Measurements from ENCODE around the gene MRPL24.
A peak's percentile ranks its signal among the peaks of the same experiment; 100 is the strongest.
"Not testable (repeated sequence)": the region's sequence is repeated elsewhere in the genome, so short reads cannot be mapped to it uniquely, and the experiment has no call there.

The MRPL24 gene

DNA sequence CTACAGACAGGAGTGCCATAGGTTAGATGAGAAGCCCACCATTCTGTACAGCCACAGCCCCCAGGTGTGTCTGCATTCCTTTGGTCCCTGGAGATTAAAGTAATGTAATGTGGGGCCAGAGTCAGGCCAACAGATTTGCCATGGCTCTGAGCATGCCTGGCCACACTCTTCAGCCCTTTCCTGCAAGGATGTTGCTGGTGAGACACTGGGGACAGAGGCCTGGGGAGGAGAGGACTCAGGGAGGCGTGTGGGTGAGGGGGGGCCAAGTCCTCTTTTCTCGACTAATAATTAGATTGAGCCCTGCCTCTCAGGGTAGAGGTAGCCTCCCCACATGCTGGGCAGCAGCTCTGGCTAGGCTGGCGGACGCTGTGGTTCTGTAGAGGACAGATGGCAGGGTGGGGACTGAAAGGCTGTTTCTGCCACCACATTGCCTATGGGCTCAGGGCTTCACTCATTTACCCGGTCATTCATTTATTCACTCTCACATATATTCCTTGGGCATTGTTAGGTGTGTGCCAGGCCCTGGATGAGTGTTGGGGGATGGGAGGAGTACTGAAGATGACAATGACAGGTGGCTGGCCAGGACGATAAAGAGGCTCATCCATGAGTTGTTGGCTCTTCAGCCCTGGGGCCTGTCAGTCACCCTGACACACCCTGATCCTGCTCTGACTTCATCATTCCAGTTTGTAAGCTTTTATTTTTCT lies 19.4 kb upstream of the MRPL24 start:
- no peak for DNase-seq

- not testable (repeated sequence) for DNase-seq
Observed at GRCh38 chr1:156757572-156758253, 16.8 kb upstream of the MRPL24 start.

DNA sequence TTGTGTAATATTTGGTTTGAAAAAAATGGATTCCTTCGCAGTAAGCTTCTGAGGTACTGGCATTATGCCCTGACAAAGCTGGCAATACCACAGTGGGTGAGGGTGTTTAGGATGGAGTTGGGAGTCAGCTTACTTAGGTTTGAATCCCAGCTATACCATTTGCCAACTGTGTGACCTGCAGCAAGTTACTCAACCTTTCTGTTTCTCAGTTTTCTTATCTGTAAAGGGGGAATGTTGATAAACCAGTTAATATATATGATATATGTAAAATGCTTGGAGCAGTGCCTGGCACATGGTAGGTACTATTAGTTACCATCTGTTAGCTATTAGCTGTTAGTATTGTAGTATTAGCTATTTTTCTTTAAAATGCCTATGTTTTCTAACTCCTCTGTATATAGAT lies 15.5 kb upstream of the MRPL24 start:
- no peak for DNase-seq

DNA sequence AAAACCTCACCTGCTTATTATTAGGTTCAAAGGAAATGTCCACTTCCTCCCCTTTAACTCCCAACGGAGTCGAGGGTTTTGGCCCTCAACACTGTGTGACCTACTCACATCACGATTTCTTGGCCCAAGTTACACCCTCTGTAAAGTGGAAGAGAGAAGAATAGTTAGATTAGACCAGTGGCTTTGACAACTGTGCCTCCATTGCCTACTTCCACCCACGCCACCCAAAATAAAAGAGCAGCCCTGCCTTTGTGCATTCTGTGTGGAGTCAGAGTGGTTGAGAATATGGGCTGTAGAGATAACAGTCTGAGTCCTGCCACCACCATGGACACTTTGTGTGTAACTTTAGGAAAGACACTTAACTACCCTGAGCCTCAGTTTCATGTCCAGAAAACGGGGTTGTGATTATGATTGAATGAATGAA lies 14.7 kb upstream of the MRPL24 start:
- no peak for DNase-seq

GRCh38 chr1:156754219-156754618 lies 13.3 kb upstream of the MRPL24 start:
- DNase-seq: no peak

DNA sequence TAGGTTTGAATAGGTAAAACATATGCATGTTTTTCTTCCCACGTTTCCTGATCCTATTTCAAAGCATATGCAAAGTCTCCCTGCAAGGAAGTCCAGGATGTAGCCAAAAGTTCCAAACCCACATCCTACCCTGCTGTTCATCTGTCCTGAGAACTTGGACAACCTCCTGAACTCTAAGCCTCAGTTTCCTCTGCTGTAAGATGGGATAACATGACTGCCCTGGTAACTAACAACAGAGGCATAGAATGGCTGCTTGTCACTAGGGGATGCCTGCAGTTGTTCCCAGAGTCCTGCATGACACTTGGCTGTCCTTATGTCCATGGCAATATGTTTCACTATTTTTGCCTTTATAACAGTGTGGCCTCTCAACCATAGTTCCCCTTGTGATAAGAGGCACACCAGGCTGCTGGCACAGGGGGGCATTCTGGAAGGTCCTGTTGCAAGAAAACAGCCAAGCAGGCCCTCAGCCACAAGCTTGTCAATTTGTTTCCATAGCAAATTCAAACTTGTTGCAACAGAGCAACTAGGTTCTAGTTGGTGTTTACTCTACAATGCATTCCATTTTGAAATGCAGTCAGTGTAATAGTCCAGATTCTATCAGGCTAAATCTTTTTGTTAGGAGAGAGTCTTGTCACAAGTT lies 12.1 kb upstream of the MRPL24 start:
- DNase-seq: no peak

- peak; percentile 97 for DNase-seq
Observed at GRCh38 chr1:156751757-156752481, 11.0 kb upstream of the MRPL24 start.

DNA sequence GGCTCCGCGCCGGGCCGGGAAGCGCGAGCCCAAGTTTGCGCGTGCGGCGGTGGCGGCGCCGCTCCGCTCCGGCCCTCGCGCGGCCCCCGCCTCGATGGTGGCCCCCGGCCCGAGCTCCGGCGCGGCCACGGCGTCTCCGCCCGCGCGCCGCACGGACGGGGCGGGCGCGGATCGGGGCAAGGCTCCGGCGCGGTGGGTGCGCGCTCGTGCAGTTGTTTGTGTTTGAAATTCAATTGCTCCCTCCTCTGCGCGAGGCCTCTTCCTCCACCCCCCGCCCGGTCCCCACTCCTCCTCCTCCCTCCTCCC lies 10.5 kb upstream of the MRPL24 start, which contains the start of gene HDGF:
Gene HDGF (minus strand): TSS at position 225 of the 306 bp plus-strand sequence. CDS start 246 bp downstream, outside the sequence.
- DNase-seq: no peak

DNA sequence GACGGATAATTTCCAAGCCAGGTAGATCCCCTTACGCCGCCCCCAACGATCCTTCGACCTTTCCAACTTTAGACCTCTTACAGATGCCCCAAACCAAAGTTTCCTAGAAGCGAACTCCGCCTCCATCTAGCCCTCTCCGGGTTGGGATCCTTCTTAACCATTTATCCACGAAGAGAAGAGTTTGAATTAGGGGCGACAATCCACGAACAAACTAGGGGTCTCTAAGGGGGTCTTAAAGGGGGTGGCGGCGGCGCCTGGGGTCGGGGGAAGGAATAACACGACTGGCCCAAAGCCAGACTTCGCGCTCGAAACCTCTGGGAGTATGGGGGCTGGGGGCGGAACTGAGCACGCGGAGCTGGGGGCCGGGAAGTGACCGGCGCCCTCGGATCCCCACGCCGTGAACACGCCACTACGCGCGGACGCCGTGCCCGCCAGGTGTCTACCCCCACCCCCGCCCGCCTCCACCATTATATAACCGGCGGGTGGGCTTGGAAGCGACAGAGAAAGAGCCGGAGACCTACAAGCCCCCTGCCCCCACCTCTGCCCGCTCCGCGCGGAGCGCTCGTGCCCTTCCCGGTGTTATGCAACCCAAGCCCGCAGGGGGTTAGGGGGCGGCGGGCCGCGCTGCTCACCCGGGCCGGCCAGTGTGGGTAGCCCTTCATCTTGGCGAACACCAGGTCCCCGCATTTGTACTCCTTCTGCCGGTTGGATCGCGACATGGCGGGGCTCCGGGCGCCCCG lies 10.0 kb upstream of the MRPL24 start:
- DNase-seq: peak; percentile 50

DNA sequence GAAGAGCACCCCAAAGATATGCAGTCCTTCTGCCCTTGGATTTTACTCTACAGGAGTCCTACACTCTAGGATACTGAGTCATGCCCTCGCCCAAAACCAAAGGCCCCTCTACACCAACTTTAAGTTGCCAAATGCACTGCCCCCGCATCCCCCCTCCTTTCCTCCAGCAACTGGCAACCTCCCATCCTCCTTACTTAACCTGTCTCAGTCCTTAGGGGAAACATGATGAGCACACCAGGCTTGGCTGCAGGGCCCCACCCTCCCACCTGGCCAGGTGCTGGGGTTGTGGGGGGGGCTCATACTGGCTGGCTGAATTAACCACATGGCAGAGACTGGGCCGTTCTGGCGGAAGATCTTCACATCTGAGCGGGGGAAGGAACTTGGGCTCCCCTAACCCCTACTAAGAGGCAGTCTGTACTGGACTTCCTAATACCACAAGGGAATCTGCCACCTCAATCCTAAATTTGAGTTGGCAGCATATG lies 9.3 kb upstream of the MRPL24 start:
- DNase-seq: peak; percentile 6

DNA sequence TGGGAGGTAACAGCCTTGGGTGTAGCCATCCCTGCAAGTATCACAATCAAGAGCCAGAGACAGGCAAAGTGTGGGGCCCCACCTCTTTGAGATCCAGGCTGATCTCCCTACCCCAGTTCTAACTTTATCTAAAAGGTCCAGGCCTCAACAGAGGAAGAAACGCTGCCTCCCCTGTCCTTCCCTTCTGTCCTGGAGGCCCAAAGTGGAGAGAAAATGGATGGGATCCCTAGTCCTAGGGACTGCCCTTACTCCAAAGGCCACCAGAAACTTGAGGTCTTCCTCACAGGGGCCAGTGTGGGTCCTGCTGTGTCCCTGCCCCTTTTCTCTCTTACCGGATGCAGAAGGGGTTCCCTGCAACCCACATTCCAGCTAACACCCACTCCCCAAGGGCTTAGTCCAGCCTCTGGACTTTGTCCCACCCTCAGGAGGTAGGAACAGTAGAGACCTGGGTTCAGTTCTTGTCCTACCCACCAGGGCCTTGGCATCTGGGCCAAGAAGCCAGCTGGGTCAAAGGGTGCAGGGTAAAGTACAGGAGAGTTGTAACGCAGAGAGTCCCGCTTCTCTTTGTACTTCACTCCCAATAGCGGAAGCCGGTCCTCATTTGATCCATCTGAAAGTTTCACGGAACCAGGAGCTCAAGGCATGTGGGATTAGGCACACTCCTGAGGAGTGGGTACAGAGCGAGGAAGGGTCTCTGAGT lies 8.7 kb upstream of the MRPL24 start:
- DNase-seq: no peak

- DNase-seq: peak; percentile 89
Observed at GRCh38 chr1:156748670-156749418, 8.0 kb upstream of the MRPL24 start.

- DNase-seq: no peak
Observed at GRCh38 chr1:156747742-156748669, 7.1 kb upstream of the MRPL24 start.

- DNase-seq: peak; percentile 68
Observed at GRCh38 chr1:156746728-156747631, 6.1 kb upstream of the MRPL24 start.

DNA sequence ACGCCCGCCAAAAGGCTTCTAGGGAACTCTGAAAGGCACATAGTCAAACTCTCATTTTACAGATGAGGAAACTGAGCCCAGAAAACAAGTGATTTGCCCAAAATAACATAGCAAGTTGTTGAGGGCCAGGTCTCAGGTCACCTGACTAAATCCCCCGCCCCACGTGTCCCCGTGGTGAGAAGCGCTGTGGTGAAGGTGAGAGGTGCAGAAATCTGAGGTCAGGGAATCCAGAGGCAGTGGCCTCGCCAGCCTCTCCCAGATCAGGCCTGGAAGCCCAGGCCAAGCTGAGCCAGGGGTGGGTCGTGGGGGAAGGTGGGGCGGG lies 5.5 kb upstream of the MRPL24 start:
- DNase-seq: no peak

DNA sequence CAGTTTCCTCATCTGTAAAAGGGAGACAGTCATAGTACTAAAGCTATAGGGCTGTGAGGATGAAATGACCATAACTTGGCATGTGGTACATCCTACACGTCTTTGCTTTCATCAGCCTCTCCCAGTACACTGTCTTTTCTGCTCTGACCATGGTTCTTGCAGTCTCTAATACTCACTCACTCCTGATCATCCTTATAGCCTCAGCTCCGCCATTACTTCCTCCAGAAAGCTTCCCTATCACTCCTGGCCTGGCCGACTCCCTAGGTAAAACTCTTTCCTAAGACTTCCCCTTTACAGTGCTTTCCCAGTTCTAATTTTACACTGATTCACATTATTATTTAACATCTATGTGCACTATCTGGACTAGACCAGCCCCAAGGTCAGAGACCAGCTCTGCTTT lies 5.0 kb upstream of the MRPL24 start:
- no peak for DNase-seq

DNA sequence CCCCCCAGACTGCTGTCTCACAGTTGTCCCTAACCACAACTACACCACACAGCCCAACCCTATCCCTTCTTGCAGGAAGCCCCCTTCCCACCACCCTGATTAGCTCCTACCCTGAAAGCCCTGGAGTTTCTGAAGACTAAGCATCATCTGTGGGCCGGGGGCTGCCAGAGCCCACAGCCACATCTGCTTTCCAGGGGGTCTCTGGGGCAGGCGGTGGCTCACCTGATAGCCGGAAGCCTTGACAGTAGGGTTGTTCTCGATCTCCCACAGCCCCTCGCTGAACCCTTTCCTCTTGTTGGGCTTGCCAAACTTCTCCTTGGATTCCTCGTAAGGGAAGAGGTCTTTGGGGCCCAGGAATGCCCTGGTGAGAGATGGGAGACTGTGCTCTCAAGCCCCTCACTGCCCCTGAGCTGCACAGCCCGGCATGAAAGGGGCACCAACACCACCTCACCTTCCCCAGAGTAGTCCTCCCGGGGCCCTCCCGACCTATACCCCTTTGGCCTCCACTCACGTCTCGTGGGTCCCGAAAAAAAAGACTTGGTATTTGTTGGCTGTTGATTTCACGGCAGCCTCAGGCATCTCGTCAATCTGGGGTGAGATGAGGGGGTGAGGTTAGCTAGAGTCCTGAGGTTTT lies 4.0 kb upstream of the MRPL24 start:
- no peak for DNase-seq

- no peak for DNase-seq
Observed at GRCh38 chr1:156744344-156744743, 3.5 kb upstream of the MRPL24 start.

Measured in suppressor macrophage treated with lipopolysaccharide for 4 hours (primary cell).